ENCODE measurements around the gene NDUFA6. TPM values are rescaled to one million over a fixed set of nuclear protein-coding genes. Genes with fewer than 3 reads are reported as not detected.
A peak's percentile ranks its signal among the peaks of the same experiment; 100 is the strongest.

Gene NDUFA6
- total and polyA plus RNA-seq, 7 donors: 149 to 253 (median 181) TPM

DNA sequence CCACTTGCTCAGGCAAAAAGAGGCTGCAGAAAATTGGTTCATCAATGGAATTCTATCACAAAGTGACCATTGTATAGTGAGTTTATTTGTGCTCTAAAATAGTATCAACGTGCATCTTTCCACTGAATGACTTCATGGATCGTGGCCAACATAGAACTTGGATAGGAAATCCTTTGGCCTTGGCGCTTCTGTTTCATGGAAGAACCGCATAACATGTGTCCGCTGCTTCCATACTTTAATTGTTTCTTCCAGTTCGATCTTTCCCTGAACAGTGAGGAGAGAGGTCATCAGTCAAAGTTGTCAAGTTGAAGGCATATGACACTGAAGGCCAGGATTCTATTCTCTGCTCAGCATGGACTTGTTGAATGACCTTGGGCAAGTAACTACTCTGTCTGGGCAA lies 4.5 kb downstream of the NDUFA6 start:
- Histone ChIP-seq H3K36me3 (ENCODE audit: insufficient read depth in 1 of 2, low read depth in 1 of 2) (peaks cover 8 to 64% of the 10 kb centered on the region in 2 donors), H3K4me3 (no peak overlapping the region), H3K27ac (peak overlapping the region; percentile 32), H3K4me1 (peaks cover 50% of the 10 kb centered on the region), H3K27me3 (ENCODE audit: insufficient read depth in 3 of 3, low read length in 2 of 3) (no peaks in the 10 kb centered on the region), H3K9me3 (no peaks in the 10 kb centered on the region)
- DNase-seq: no peak
- WGBS, 3 donors: 40 to 43% (median 42%) methylated on average over 6 of the region's 6 CpGs
- intact Hi-C loops (cut with DNase I): no loop called here
- ATAC-seq: no peak
- TF ChIP-seq, protein P1, sequence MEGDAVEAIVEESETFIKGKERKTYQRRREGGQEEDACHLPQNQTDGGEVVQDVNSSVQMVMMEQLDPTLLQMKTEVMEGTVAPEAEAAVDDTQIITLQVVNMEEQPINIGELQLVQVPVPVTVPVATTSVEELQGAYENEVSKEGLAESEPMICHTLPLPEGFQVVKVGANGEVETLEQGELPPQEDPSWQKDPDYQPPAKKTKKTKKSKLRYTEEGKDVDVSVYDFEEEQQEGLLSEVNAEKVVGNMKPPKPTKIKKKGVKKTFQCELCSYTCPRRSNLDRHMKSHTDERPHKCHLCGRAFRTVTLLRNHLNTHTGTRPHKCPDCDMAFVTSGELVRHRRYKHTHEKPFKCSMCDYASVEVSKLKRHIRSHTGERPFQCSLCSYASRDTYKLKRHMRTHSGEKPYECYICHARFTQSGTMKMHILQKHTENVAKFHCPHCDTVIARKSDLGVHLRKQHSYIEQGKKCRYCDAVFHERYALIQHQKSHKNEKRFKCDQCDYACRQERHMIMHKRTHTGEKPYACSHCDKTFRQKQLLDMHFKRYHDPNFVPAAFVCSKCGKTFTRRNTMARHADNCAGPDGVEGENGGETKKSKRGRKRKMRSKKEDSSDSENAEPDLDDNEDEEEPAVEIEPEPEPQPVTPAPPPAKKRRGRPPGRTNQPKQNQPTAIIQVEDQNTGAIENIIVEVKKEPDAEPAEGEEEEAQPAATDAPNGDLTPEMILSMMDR (IDR thresholded peaks at IDR 0.05): no peak

DNA sequence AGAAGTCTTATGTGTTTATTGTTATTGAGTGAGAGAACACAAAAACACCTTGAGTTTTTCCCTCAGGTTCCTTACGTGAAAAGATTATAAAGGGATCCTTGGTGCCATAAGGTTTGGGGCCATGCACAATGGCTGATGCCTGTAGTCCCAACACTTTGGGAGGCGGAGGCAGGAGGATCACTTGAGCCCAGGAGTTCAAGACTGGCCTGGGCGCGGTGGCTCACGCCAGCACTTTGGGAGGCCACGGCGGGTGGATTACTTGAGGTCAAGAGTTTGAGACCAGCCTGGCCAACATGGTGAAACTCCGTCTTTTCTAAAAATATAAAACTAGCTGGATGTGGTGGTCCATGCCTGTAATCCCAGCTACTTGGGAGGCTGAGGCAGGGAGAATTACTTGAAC lies 5.7 kb downstream of the NDUFA6 start:
- peaks cover 8 to 64% of the 10 kb centered on the region in 2 donors for H3K36me3 ChIP-seq (ENCODE audit: insufficient read depth in 1 of 2, low read depth in 1 of 2)
- ATAC-seq (no peak), DNase-seq (no peak)

DNA sequence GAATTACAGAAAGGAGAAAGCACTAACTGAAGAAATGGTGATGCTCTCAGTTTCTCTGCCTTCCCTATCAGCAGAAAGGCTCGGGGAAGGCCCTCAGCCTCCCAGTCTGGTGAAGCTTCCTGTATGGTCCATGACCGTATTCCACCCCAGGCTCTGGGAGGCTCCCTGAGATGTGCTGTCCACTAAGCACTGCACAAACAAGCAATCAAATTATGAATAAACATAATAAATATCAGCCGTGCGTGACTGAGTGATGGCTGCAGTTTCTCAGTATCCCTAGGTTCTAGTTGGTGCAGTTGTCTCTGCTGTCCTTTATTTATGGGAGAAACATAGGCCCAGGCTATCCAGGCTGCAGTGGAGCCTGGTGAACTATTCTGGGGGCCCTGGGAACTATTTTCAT lies 7.5 kb downstream of the NDUFA6 start:
- TF ChIP-seq, protein P1 (IDR thresholded peaks at IDR 0.05): no peak
- DNase-seq (no peak), ATAC-seq (no peak)
- 91 to 93% (median 91%) methylated on average over 4 of the region's 4 CpGs for WGBS, 3 donors
- peaks cover 8 to 64% of the 10 kb centered on the region in 2 donors for H3K36me3 ChIP-seq (ENCODE audit: insufficient read depth in 1 of 2, low read depth in 1 of 2)
- H3K9me3 ChIP-seq: no peaks in the 10 kb centered on the region
- intact Hi-C loops (cut with DNase I): no loop called here
- no peak overlapping the region for H3K27ac ChIP-seq
- H3K4me3 ChIP-seq: no peak overlapping the region
- no peaks in the 10 kb centered on the region for H3K27me3 ChIP-seq (ENCODE audit: insufficient read depth in 3 of 3, low read length in 2 of 3)
- peaks cover 50% of the 10 kb centered on the region for H3K4me1 ChIP-seq

More for the DNA sequence above, 5.7 kb downstream of the NDUFA6 start:
- Histone ChIP-seq H3K27ac (no peak overlapping the region), H3K9me3 (no peaks in the 10 kb centered on the region), H3K4me3 (no peak overlapping the region), H3K27me3 (ENCODE audit: insufficient read depth in 3 of 3, low read length in 2 of 3) (no peaks in the 10 kb centered on the region), H3K4me1 (peaks cover 57% of the 10 kb centered on the region)
- TF ChIP-seq, protein P1 (IDR thresholded peaks at IDR 0.05): no peak
- 83 to 95% (median 92%) methylated on average over 8 of the region's 8 CpGs for WGBS, 3 donors
- intact Hi-C loops (cut with DNase I): no loop called here

DNA sequence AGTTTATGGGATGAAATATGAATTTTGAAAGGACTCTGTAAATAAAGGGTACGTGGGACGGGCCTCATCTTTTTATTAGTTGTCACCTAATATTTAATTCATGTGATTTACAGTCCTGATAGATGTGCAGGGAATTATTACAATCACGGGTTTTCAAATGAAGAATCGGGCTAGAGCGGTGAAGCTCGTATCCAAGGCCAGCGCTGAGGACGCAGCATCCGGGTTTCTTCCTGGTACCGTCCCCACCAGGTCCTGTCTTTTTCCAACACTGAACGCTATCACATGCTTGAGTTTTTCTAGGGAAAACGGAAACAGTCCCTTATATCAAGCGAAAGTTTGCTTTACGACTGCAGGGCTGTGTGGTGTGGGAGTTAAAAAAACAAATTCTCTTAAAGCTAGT lies 10.3 kb downstream of the NDUFA6 start:
- WGBS, 3 donors: 1 to 3% (median 2%) methylated on average over 14 of the region's 14 CpGs
- DNase-seq: no peak
- peak overlapping the region; percentile 71 for H3K4me3 ChIP-seq
- no peaks in the 10 kb centered on the region for H3K9me3 ChIP-seq
- intact Hi-C loops (cut with DNase I): no loop called here
- H3K27me3 ChIP-seq (ENCODE audit: insufficient read depth in 3 of 3, low read length in 2 of 3): no peaks in the 10 kb centered on the region
- H3K27ac ChIP-seq: peak overlapping the region; percentile 95
- H3K4me1 ChIP-seq: peaks cover 42% of the 10 kb centered on the region
- peak in 1 of 4 donors; percentile 20 for ATAC-seq
- TF ChIP-seq, protein P1 (IDR thresholded peaks at IDR 0.05): no peak
- peaks cover 3 to 46% of the 10 kb centered on the region in 2 donors for H3K36me3 ChIP-seq (ENCODE audit: insufficient read depth in 1 of 2, low read depth in 1 of 2)

Data from psoas muscle (tissue), 8 donors.